Measurements from ENCODE around the gene ANKS1B. TPM values are rescaled to one million over a fixed set of nuclear protein-coding genes. Genes with fewer than 3 reads are reported as not detected.
"Not testable (repeated sequence)": the region's sequence is repeated elsewhere in the genome, so short reads cannot be mapped to it uniquely, and the experiment has no call there.

The ANKS1B gene
- not detected for total RNA-seq

DNA sequence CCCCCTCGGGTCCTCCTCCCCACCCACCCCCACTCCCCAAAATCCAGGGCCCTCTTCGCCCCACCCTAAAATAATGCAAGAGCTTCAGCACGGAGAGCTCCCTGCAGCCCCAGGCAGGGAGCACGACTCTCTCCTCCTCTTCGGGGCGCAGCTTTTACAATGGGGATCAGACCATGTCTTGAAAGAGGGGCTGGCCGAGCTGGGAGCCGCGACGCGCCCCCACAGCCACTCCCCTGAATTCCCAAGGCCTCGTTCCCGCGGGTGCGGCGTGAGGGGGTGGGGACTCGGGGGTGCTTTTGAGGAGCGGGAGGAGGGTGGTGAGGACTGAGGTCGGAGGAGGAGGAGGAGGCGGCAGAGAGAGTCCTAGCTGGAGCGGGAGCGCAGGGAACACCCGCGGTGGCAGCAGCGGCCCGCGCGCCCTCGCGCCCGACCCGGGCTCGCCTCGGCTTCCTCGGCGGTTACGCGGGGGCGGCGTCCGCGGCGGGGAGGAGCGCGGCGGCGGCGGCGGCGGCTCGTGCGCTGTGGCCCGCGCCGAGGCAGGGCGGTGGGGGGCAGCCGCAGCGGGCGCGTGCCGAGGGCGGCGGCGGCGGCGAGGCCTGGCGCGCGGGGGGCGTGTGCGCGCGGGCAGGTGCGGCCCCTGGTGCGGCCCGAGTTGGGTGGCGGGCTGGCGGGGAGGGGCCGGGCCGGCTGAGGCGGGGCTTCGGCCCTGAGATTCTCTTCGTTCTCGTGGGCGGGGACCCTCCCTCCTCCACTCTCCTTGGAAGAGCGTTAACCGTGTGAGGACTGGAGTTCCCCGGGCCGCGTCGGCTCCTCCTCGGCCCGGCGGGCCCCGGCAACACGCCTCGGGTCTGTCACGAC, at the start of gene ANKS1B:
TSS of gene ANKS1B (minus strand) at position 666 of the 858 bp plus-strand sequence. CDS start 699 bp downstream, outside the sequence.
- peak in 2 of 3 donors; percentile 15 to 32 for DNase-seq (ENCODE audit: low read depth in 2 of 3, low spot score in 2 of 3)

DNA sequence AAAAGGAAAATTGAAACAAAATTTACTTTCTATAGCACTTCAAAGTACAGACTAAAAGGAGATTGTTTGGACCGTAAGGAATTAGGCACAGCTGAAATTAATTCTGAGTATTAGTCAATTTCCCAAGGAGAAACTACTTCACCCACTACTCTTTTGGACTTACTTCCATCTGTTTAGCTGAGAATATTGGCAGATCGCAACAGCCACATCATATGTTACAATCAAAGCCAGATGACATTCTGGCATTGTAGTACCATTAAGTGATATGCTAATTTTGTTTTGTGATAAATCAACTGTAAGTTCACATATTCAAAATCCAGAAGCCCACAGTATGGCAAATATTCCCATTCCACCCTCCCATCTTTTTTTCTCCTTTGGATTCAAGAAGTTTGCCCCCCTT, 47.1 kb upstream of the ANKS1B start:
- DNase-seq (ENCODE audit: low read depth in 2 of 3, low spot score in 2 of 3) = no peak

DNA sequence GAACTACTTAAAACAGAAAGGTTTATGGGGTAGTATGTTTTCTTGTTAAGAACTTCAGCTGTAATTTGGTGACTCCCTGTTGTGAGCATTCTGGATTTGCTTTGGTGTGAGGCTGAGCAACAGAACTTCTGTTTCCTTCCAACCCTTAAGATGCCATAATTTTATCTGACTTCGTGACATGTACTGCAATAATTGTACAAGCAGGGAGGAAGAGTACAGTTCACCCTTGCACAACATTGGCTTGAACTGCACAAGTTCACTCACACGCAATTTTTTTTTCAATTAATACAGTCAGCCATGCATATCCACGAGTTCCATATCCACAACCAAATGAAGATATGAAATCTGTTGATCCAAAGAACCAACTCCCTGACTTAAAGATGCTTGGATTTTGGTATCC, 42.9 kb upstream of the ANKS1B start:
- no peak for DNase-seq (ENCODE audit: low read depth in 2 of 3, low spot score in 2 of 3)

DNA sequence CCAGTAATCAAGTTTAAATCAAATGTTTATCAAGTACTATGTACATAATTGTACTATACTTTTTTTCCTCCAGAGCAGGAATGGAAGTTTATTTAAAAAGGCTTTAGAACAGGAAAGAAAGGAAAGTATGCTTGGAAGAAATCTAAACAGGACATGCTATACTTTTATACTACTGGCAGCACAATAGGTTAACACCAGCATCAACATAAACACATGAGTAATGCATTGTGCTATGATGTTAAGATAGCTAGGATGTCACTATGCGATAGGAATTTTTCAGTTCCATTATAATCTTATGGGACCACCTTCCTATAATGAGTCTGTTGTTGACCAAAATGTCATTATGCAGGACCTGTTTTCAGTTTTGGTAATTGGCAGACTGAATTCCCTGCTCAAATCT, 41.5 kb upstream of the ANKS1B start:
- no peak for DNase-seq (ENCODE audit: low read depth in 2 of 3, low spot score in 2 of 3)

DNA sequence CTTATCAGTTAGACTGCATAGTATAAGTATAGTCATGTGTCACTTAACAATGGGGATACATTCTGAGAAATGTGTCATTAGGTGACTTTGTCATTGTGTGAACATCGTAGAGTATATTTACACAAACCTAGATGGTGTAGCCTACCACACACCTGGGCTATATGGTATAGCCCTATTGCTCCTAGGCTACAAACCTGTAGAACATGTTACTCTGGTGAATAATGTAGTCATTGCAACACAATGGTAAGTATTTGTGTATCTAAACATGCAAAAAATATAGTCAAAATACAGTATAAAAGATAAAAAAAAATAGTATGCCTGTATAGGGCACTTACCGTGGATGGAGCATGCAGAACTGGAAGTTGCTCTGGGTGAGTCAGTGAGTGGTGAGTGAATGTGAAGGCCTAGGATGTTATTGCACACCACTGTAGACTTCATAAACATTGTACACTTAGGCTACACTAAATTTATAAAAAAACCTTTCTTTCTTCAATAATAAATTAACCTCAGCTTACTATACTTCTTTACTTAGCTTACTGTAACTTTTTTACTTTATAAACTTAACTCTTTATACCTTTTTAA, 40.3 kb upstream of the ANKS1B start:
- no peak for DNase-seq (ENCODE audit: low read depth in 2 of 3, low spot score in 2 of 3)

DNA sequence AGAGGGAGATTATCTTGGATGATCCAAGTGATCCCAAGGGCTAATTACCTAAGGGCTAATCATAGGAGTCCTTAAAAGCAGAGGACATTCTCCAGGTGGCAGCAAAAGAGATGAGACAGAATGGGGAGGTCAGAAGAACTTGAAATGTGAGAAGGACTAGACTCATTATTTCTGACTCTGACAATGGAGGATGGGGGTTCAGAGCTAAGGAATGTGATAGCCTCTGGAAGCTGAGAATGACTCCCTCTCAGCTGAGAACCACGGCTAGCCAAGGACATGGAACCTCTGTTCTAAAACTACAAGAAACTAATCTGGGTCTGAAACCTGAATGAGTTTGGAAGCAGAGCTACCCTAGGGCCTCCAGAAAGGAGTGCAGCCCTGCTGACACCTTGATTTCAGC, 35.6 kb upstream of the ANKS1B start:
- no peak for DNase-seq (ENCODE audit: low read depth in 2 of 3, low spot score in 2 of 3)

DNA sequence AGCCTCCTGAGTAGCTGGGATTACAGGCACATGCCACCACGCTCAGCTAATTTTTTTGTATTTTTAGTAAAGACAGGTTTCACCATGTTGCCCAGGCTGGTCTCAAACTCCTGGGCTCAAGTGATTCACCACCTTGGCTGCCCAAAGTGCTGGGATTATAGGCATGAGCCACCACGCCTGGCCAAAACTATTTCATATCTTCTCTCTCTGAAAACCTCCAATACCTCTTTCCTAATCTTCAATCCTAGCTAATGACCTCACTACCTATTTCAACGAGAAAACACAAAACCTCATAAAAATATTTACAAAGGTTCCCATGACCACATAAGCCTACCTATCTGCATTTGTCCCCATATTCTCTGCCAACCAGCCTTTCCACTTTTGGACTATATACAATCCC, 32.3 kb upstream of the ANKS1B start:
- no peak for DNase-seq (ENCODE audit: low read depth in 2 of 3, low spot score in 2 of 3)

DNA sequence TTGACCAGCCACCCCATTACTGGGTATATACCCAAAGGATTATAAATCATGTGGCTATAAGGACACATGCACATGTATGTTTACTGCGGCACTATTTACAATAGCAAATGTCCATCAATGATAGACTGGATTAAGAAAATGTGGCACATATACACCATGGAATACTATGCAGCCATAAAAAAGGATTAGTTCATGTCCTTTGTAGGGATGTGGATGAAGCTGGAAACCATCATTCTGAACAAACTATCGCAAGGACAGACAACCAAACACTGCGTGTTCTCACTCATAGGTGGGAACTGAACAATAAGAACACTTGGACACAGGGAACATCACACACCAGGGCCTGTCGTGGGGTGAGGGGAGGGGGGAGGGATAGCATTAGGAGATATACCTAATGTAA, 31.6 kb upstream of the ANKS1B start:
- not testable (repeated sequence) for DNase-seq (ENCODE audit: low read depth in 2 of 3, low spot score in 2 of 3)

DNA sequence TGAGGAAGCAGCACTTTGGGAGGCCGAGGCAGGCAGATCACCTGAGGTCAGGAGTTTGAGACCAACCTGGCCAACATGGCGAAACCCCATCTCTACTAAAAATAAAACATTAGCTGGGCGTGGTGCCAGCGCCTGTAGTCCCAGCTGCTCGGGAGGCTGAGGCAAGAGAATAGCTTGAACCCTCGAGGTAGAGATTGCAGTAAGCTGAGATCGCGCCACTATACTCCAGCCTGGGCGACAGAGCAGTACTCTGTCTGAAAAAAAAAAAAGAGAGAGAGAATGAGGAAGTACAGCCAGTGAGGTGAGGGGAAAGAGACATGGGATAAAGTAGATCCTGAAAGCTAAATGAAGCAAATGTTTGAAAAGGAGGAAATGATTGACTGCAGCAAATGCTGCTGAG, 21.1 kb upstream of the ANKS1B start:
- DNase-seq (ENCODE audit: low read depth in 2 of 3, low spot score in 2 of 3) = not testable (repeated sequence)

DNA sequence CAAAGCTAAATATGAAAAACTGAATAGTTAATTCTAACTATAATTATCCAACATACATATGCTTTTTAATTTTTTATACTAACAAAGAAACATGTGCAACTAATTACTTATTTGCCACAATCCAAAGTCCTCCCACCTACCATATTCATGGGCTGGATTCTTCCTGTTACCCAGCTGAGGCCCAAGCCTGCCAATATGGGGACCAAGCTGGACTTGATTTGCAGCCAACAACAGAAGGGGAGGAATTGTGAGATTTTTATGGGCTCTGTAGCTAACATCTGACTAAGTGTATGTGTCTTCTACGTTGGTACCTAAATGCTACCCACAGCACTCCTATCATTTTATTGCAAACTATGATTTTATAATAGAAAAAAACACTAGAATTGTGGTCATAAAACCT, 13.1 kb upstream of the ANKS1B start:
- no peak for DNase-seq (ENCODE audit: low read depth in 2 of 3, low spot score in 2 of 3)

DNA sequence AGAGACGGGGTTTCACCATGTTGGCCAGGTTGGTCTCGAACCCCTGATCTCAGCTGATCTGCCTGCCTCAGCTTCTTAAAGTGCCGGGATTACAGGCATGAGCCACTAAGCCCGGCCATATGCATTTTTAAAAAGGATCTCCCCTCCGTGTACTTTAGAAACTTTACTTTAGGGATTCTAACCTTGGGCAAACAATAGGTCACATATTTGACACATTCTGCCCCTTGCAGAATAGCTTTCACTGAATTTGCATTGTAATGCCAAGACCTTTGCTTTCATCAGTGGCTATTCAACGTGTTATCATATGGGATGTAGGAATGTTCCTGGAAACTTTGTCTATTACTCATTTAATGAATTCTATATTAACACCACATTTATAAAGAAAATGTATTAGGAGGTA, 11.4 kb upstream of the ANKS1B start:
- DNase-seq (ENCODE audit: low read depth in 2 of 3, low spot score in 2 of 3) = no peak

DNA sequence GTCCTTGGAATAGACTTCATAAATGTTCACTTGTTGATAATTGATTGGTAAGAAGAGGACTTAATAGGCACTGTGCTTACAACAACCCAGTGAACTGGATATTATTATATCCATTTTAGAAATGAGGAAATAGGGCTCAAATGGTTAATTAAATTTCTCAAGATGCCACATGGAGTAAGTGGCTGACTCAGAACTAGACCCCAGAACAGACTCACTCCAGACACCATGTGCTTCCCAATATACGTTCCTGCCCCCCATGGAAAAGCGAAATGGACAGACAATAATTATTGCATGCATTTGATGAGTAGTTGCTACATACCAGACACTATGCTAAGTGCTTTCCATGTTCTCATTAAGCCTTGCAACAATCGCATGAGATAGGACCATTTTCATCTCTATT, 895 bp upstream of the ANKS1B start:
- DNase-seq (ENCODE audit: low read depth in 2 of 3, low spot score in 2 of 3) = no peak

DNA sequence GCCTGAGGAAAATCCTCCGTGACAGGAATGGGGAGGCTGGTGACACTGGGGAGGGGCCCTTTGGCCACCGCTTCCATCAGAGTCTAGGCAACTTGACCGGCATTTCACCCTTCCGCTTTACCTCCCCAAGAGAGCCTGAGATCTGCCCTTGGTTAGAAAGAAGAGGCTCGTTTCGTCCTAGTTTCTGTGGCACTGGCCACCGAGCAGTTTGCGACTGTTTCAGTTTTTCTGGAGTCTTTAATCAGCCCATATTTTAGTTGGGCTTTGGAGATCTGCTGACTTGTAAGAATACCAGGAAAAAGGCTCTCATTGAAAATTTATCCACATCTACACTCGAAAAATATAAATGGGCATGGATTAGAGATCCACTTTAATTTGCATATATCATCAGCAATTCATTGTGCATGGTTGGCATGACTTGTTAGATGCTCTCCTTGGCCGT, 414 bp upstream of the ANKS1B start:
- no peak for DNase-seq (ENCODE audit: low read depth in 2 of 3, low spot score in 2 of 3)

DNA sequence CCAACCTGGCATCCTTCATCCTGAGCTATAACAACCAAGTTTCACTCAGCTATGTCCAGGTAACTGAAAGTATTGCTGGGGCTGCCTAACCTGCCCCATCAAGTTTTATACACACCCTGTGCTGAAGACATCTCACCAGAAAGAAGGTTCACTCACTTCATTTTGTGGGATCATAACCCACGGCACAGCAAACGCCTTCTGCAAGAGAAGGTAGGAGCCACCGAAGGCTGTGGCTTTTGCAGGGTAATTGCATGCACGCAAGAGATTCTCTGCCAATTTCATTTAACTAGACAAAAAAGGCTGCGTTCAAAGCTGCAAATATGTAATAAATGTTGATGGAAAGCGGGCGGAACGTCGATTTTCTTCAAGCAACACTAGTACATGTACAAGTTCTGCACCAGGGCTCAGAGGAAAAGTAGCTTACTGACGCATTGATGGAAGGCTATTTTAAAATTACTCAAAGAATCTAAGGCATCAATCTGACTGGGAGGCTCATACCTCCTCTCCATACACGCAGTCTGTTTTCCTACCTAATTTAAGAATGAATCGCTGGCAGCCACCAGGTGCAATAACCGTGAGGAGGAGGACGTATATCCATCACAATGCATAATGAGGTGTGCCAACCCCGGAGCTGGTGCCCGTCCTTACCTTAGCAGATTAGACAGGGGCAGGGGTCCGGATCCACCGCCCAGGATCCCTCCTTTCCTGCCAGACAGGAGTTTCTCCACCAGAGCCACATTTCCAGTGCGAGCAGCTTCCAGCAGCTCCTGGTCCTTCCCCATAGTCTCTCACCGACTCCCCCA, 1.1 kb downstream of the ANKS1B start:
- no peak for DNase-seq (ENCODE audit: low read depth in 2 of 3, low spot score in 2 of 3)

DNA sequence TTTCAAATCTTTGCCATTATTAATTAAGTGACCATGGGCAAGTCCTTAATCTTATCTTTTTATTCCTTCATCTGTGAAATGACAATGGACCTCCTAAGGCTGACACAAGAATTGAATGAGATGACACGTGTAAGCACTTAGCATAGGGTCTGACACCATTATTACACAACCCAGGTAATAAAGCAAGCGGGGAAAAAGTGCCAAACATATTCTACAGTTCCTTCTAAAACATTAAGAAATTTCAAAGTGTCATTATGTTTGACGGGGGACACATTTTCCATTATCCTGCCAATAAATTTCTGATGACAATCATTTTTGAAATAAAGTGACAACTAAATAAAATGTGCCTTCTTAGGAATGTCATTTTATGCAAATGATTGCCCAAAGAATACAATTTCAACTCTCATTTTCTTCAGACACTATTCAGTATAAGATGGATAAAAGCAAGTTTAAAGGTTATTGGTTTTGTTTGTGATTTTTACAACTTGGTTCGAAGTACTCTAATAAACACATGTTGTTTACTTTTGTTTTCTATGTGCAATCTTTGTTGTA, 3.0 kb downstream of the ANKS1B start:
- DNase-seq (ENCODE audit: low read depth in 2 of 3, low spot score in 2 of 3) = no peak

DNA sequence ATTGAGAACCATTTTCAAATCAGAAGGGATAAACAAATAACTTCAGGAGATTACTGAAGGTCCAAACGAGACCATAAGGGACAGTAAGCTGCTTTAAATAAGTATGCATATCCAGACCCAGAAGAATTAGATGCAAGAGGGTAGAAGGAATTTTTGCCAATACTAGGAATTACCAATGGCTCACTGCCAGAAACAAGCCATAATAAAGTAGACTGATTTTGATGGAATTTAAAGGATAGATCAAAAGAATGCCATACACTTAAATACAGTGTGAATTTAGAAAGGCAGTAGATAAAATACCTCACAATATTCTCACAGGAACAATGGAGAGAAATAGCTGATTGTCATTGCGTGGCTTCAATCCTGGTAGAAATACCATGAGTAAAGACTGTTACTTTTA, 5.3 kb downstream of the ANKS1B start:
- DNase-seq (ENCODE audit: low read depth in 2 of 3, low spot score in 2 of 3) = no peak

DNA sequence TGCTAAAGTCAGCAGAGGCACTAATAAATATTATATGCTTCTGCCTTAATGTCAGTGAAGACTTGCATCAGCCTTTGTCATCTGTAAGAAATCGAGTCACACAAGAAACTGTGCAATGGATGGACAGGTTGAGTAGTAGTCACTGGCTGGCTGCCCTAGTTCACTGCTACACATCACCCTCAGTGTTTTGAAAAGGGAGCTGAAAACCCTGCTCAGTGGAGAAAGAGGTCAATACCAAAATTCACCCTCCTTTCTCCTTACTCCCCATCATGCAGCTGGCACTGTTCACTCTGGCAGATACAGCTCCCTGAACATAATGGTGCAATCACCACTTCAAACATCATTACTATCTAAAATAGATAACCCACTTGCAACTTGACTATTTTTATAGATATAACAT, 6.6 kb downstream of the ANKS1B start:
- DNase-seq (ENCODE audit: low read depth in 2 of 3, low spot score in 2 of 3) = no peak

DNA sequence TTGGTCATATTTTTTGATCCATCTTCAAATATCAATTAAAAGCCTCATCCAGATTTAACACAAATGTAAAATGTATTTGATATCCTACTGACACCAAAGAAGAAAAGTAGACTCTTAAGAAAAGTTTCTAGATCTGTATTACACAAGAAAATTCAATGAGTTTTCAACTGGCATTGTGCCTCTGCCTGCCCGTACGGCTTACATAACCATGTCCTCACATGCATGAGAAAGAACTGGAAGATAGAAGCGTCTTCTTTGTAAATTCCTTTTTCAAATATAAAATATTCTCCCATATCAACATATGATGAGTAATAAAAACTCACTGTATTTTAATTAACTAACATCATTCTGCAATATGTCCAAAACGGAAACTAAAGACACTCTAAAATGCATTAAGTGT, 7.2 kb downstream of the ANKS1B start:
- no peak for DNase-seq (ENCODE audit: low read depth in 2 of 3, low spot score in 2 of 3)

DNA sequence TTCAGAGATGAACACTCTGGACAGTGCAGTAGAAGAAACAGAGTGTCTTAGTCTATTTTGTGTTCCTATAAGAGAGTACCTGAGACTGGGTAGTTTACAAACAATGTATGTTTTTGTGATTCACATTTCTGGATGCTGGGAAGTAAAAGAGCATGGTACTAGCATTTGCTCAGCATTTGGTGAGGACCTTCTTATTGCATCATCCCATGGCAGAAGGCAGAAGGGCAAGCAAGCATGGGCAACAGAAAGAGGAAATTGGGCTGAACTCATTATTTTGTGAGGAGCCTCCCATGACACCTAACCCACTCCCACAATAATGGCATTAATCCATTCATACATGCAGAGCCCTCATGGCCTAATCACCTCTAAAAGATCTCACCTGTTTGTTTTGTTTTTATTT, 8.0 kb downstream of the ANKS1B start:
- DNase-seq (ENCODE audit: low read depth in 2 of 3, low spot score in 2 of 3) = no peak

DNA sequence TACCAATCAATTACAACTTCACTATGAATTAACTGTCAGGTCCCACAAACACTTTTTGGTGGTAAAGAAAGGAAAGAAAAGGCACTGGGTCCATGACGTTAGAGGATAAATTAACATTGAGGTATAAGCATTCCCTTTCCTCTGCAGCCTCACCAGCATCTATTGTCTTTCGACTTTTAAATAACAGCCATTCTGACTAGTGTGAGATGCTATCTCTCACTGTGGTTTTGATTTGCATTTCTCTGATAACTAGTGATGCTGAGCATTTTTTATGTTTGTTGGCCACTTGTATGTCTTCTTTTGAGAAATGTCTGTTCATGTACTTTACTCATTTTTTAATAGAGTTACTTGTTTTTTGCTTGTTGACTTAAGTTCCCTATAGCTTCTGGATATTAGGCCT, 9.4 kb downstream of the ANKS1B start:
- DNase-seq (ENCODE audit: low read depth in 2 of 3, low spot score in 2 of 3) = no peak

DNA sequence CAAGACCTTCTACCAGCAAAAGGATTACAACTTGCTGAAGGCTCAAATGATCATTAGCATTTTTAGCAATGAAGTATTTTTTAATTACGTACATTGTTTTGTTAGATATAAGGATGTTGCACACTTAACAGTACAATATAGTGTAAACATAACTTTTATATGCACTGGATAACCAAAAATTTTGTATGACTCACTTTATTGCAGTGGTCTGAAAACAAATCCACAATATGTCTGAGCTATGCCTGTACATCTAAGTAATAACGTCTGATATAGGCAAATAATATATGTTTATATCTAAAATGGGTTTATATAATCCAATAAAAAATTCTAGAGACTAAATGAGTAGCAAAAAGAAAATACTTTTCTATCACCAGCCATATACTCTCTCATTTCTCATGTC, 10.6 kb downstream of the ANKS1B start:
- no peak for DNase-seq (ENCODE audit: low read depth in 2 of 3, low spot score in 2 of 3)
